Naive thymus-derived CD8-positive, alpha-beta T cell (primary cell): ENCODE results near the gene NINL. TPM values are rescaled to one million over a fixed set of nuclear protein-coding genes. Genes with fewer than 3 reads are reported as not detected.
"Not testable (repeated sequence)": the region's sequence is repeated elsewhere in the genome, so short reads cannot be mapped to it uniquely, and the experiment has no call there.

Experiments
- ATAC-seq, 2 donors: fragments of 150-1000 bp; cut with Tn5 transposase in 1 of 2; sonication (Bioruptor Pico), chemical (Tn5 transposase) in 1 of 2; 1 replicate in 1 of 2; 2 replicates in 1 of 2; pipeline ENCODE4 v1.10.0; 2021; ENCODE audit warnings: mild to moderate bottlenecking in 2 of 2, moderate library complexity in 2 of 2
- POLR2A ChIA-PET: fragments of 350-600 bp; sonication (Branson Sonifier 250); formaldehyde crosslinking; loops from one replicate; lab custom pipeline; 2021; ENCODE audit warnings: antibody characterized with exemption; lab: Charles Lee
- DNase-seq, 10 donors: peaks; one replicate each; pipeline versions ENCODE4 v3.0.0 to v3.0.0-alpha.2; 2020 to 2022
- H3K27ac Mint-ChIP-seq, 10 donors: one replicate each; pipeline ENCODE4 v1.8.0; 2020 to 2022; ENCODE audit warnings: mild to moderate bottlenecking in 10 of 10, mixed read lengths in 10 of 10, moderate library complexity in 4 of 10, inconsistent platforms in 1 of 10
- H3K27me3 Mint-ChIP-seq, 5 donors: one replicate each; pipeline ENCODE4 v1.8.0; 2021 to 2022; ENCODE audit warnings: mixed read lengths in 5 of 5
- H3K36me3 Mint-ChIP-seq, 3 donors: one replicate each; pipeline ENCODE4 v1.8.0; 2020 to 2022; ENCODE audit warnings: mixed read lengths in 3 of 3, mild to moderate bottlenecking in 2 of 3, inconsistent platforms in 1 of 3
- H3K4me1 Mint-ChIP-seq, 4 donors: one replicate each; pipeline ENCODE4 v1.8.0; 2021 to 2022; ENCODE audit warnings: mixed read lengths in 4 of 4
- H3K4me3 Mint-ChIP-seq, 10 donors: one replicate each; pipeline ENCODE4 v1.8.0; 2020 to 2022; ENCODE audit warnings: mild to moderate bottlenecking in 10 of 10, mixed read lengths in 10 of 10, moderate library complexity in 6 of 10, inconsistent platforms in 1 of 10
- H3K9me3 Mint-ChIP-seq, 9 donors: one replicate each; pipeline ENCODE4 v1.8.0; 2020 to 2022; ENCODE audit warnings: mixed read lengths in 9 of 9, mild to moderate bottlenecking in 3 of 9, inconsistent platforms in 1 of 9, moderate library complexity in 1 of 9
- polyA plus RNA-seq, 3 donors: library from polyadenylated mRNA; unstranded; fragments of 300-500 nt; fragmentation: Illumina TruSeq; gene quantifications; one replicate each; pipeline ENCODE4 v1.2.3, GENCODE V29; 2021
- total RNA-seq, 8 experiments: library from RNA in 2 of 8; stranded (reverse) in 2 of 8; gene quantifications; one replicate each; pipeline ENCODE4 v1.2.3 and lab custom pipeline; 2021 to 2026

The NINL gene
- 1 to 10 TPM; 4.2 to 6.8 TPM for total RNA-seq
- polyA plus RNA-seq, result under 1 TPM; 0.21 to 0.96 (median 0.48) TPM
- 7.8 to 40.2 (median 17.2) reads per million in 6 experiments for total RNA-seq (lab: John Stamatoyannopoulos, UW)

DNA sequence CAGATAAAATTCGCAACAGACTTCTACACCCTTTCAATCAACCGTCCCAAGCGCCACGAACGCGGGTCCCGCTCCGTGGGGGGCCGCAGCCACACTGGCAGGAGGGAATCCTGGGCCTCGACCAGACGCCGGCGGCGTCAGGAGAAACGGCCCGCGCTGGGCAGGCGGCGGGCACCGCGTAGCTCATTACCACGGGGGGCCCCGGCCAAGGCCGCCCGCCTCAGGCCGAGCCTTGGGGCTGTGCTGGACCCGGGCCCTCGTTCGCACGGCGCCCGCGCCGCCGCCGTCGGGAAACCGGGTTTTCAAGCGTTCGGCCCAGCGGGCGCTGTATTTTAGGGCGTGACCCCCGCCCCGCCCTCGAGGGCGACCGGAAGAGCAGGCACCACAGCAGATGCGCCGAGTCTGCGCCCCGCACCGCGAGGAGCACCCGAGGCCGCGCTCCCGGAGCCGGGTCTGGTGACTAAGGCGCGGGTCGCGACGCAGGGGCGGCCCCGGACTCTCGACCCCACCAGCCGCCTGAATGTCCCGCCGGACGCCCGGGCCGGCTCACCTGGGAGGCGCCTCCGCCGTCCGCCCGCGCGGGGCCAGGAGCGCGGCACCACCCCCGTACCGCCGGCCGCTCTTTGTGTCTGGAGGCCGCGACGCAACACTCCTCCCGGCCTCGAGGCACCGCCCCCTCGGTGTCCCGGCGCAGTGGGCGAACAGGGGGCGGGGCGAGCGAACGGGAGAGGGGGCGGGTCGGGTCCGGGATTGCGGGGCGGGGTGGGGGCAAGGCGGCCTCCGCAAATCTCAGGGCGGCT, at the start of gene NINL:
Gene NINL (minus strand): TSS at position 627 of the 800 bp plus-strand sequence. CDS start 58,944 bp downstream, outside the sequence.
- H3K27ac Mint-ChIP-seq, result peak within 1 kb of the TSS in 8 of 10 donors; percentile 10 to 85 (median 65)
- H3K4me1 Mint-ChIP-seq, result peaks cover 5 to 14% (median 10%) of the 10 kb centered on the region in 4 donors
- peaks cover 0 to 2% (median 0%) of the 10 kb centered on the region in 9 donors for H3K9me3 Mint-ChIP-seq
- peaks cover 0 to 3% (median 1%) of the 10 kb centered on the region in 3 donors for H3K36me3 Mint-ChIP-seq
- peak; percentile 86 to 87 for ATAC-seq
- H3K4me3 Mint-ChIP-seq, result peak within 1 kb of the TSS; percentile 73 to 88 (median 81)
- peaks cover 0 to 17% (median 0%) of the 10 kb centered on the region in 5 donors for H3K27me3 Mint-ChIP-seq
- POLR2A ChIA-PET, result no interaction called here
- DNase-seq, result peak; percentile 8 to 70 (median 38)

DNA sequence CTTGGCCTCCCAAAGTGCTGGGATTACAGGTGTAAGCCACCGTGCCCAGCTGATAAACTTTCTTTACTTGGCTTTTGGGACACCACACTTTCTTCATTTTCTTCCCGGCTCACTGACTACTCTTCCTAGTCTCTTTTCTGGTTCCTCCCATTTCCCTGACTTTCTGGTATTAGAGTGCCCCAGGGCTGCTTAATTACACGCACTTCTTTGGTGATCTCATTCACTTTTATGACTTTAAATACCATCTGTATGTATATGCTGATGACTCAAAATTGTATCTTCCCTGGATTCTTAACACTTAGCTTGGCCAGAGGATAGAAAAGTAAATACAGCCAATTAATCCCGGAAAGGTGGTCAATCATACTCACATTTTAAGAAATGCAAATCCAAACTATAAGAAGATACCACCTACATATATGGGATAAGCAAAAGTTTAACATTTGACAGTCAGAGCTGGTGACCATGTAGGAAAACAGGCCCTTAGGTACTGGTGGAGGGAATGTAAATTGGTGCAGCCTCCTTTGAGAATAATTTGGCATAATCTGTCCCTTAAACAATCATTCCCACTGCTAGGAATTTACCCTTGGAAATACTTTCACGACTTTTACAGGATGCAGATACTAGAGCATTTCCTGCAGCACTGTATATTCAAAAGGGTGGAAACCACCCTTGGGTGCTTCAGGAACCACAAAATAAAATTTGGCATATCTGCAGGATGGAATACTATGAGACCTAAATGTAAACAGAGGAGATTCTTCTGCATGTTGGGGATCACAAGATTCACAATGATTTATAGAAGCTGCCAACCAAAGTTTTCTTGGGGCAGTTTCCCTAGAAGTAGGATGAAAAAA, 47.8 kb upstream of the NINL start:
- Mint-ChIP-seq H3K27ac (no peak overlapping the region), H3K9me3 (peaks cover 0 to 16% (median 6%) of the 10 kb centered on the region in 9 donors), H3K27me3 (no peaks in the 10 kb centered on the region), H3K4me3 (no peak overlapping the region), H3K36me3 (peaks cover 15 to 35% (median 34%) of the 10 kb centered on the region in 3 donors), H3K4me1 (peaks cover 0 to 7% (median 4%) of the 10 kb centered on the region in 4 donors)
- DNase-seq (no peak), ATAC-seq (no peak)
- POLR2A ChIA-PET, result no interaction called here

DNA sequence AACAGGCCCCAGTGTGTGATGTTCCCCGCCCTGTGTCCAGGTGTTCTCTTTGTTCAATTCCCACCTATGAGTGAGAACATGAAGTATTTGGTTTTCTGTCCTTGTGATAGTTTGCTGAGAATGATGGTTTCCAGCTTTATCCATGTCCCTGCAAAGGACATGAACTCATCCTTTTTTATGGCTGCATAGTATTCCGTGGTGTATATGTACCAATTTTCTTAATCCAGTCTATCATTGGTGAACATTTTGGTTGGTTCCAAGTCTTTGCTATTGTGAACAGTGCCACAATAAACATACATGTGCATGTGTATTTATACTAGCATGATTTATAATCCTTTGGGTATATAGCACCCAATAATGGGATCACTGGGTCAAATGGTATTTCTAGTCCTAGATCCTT, 45.3 kb upstream of the NINL start:
- H3K27me3 Mint-ChIP-seq, H3K9me3 Mint-ChIP-seq, DNase-seq, POLR2A ChIA-PET, H3K4me1 Mint-ChIP-seq, ATAC-seq, H3K4me3 Mint-ChIP-seq: not testable (repeated sequence)
- Mint-ChIP-seq H3K36me3 (peaks cover 6 to 18% (median 18%) of the 10 kb centered on the region in 3 donors), H3K27ac (peak overlapping the region in 1 of 10 donors; percentile 61)

DNA sequence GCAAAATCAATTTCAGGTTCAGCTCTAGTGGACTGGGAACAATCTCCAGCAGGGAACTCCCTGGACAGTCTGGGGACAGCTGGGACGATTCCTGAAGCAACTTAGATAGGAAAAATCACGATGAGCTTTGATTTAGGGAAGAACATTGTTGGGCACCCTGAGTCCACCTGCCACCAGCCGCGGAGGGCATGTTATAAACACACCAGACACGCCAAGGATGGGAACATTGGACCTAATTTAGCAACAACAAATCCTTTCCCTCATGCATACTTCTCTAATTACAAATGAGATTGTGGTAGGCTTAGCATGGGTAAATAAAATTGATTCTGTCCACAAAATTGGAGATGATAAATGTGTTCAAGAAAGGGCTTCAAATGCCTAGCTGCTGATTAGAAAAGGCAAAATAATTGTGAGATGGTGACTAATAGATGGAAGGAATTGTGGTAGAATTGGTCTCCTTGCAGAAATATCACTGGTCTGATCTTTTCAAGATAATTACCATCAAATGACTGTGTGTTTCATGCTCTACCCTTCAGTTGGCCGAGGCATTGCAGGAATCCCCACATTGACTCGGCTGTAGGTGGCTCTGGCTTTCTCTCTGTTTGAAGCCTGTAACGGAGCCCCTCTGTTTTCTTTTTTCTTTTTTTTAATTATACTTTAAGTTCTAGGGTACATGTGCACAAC, 44.6 kb upstream of the NINL start:
- Mint-ChIP-seq H3K27ac (peak overlapping the region in 1 of 10 donors; percentile 62), H3K4me1 (peaks cover 0 to 7% (median 5%) of the 10 kb centered on the region in 4 donors), H3K36me3 (peaks cover 5 to 11% (median 11%) of the 10 kb centered on the region in 3 donors), H3K4me3 (no peak overlapping the region), H3K9me3 (peaks cover 0 to 5% (median 2%) of the 10 kb centered on the region in 9 donors), H3K27me3 (no peaks in the 10 kb centered on the region)
- POLR2A ChIA-PET, result no interaction called here
- DNase-seq, result no peak
- ATAC-seq, result no peak

DNA sequence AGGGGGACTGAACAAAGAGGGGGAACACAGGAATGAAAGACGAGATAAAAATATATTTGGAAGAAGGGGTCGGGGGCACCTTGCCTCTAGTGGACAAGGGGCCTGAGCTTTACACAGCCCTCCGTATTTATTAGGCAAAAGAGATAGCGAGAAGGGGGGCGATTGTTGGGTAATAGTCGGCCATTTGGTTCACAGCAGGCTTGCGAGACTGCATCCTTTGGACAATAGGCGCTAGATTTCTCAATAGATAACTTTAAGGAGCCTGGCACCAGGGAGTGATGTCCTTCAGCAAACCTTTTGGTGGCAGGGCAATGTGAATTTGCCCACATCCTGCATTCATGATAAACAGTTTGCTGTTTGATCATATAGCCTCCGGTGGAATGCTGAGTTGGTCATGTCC, 41.4 kb upstream of the NINL start:
- peak overlapping the region in 2 of 10 donors; percentile 52 to 79 for H3K27ac Mint-ChIP-seq
- no peaks in the 10 kb centered on the region for H3K27me3 Mint-ChIP-seq
- ATAC-seq (no peak), DNase-seq (no peak)
- peaks cover 2 to 5% (median 3%) of the 10 kb centered on the region in 3 donors for H3K36me3 Mint-ChIP-seq
- peak overlapping the region in 1 of 10 donors; percentile 34 for H3K4me3 Mint-ChIP-seq
- peaks cover 16 to 22% (median 18%) of the 10 kb centered on the region in 4 donors for H3K4me1 Mint-ChIP-seq
- POLR2A ChIA-PET, result no interaction called here
- H3K9me3 Mint-ChIP-seq, result peaks cover 0 to 5% (median 2%) of the 10 kb centered on the region in 9 donors

DNA sequence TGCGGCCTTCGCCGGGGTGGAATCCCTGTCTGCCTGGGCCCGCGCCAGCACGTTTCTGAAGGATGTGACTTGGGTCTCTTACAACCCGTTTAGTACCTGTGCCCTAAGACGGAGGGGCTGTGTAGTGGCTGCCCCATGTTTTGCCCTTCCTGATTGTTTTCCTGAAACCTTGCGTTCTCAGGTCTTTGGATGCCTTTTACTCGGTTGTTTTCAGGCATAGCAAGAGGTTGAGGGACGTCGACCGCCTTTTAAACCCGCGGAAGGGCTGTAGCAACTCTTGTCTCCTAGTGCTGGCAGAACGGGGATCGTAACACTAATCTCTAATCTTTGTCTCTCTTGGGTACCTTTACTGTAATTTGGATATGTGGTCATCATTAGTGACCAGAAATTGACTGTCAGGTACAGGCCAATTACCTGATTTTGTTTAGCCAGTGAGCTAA, 39.2 kb upstream of the NINL start:
- peaks cover 0 to 2% (median 0%) of the 10 kb centered on the region in 9 donors for H3K9me3 Mint-ChIP-seq
- H3K36me3 Mint-ChIP-seq, result peaks cover 0 to 5% (median 2%) of the 10 kb centered on the region in 3 donors
- no peak for ATAC-seq
- peak in 2 of 10 donors; percentile 2 to 11 for DNase-seq
- H3K27me3 Mint-ChIP-seq, result no peaks in the 10 kb centered on the region
- peaks cover 18 to 23% (median 20%) of the 10 kb centered on the region in 4 donors for H3K4me1 Mint-ChIP-seq
- POLR2A ChIA-PET, result no interaction called here
- H3K27ac Mint-ChIP-seq, result peak overlapping the region; percentile 82 to 96 (median 94)
- peak overlapping the region; percentile 82 to 98 (median 95) for H3K4me3 Mint-ChIP-seq

DNA sequence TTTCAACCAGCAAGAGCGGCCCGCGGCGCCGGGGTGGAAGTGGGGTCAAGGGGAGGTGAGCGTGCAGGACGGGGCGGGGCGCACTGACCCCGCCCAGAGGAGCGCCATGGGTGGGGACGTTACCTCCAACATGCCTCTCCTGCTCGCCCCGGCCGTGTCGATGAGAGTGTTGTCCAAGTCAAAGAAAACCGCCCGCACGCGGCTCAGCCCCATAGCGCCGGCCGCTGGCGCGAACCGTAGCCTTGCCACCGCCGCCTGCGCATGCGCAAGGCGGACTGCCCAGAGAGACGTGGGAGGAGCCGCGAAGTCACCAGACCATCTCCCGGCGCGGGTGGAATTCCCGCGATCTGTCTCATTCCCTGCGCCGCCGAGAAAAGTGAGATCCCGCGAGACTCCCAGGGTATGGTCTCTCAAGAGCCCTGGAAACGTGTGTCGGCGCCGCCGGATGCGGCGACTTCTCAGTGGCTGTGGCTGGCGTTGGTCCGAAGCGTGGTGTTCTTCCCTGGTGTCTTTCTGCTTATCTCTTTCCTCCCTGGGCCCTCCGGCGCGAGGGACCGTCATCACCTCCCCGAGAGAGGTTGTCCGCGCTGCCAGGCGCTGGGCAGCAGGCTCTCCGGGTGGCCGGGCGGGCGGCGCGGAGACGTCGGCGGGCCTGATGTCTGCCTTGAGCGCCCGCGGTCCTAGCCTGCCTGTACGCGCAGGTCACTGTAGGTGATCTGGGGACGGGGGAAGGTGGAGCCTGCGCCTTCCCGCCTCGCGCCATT, 38.6 kb upstream of the NINL start, which contains the start of gene NANP:
Gene NANP (minus strand): TSS at position 279 of the 764 bp plus-strand sequence. CDS start 66 bp downstream, at position 213.
- ATAC-seq (peak; percentile 81 to 86), DNase-seq (peak; percentile 67 to 88 (median 77))
- H3K27ac Mint-ChIP-seq, result peak within 1 kb of the TSS; percentile 82 to 96 (median 94)
- H3K4me1 Mint-ChIP-seq, result peaks cover 18 to 23% (median 20%) of the 10 kb centered on the region in 4 donors
- peak within 1 kb of the TSS; percentile 82 to 98 (median 95) for H3K4me3 Mint-ChIP-seq
- POLR2A ChIA-PET, result no interaction called here
- no peaks in the 10 kb centered on the region for H3K27me3 Mint-ChIP-seq
- peaks cover 0 to 2% (median 0%) of the 10 kb centered on the region in 9 donors for H3K9me3 Mint-ChIP-seq
- H3K36me3 Mint-ChIP-seq, result peaks cover 0 to 5% (median 2%) of the 10 kb centered on the region in 3 donors

DNA sequence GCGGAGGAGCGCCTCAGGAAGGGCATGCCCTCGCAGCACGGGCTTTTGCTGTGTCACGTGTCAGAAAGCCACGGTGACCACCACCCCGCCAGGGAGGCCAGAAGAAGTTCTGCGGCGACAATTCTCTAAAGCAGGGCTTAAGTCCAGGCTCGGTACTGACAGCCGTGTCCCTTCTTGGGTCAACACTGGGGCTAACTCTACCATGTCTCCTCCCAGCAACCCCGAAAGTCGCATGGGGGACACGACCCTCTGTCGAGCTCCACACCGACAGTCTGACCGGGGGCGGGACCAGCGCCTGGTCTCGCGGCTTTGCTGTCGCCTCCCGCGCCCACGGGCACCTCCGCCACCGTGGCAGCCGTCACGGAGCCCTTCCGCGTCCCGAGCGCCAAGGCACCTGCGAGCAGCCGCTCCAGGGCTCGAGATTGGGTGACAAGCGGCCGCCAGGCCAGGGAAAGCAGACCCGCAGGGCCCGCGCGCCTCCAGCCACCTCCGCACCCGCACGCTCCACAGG, 37.9 kb upstream of the NINL start:
- no peaks in the 10 kb centered on the region for H3K27me3 Mint-ChIP-seq
- peaks cover 0 to 5% (median 2%) of the 10 kb centered on the region in 3 donors for H3K36me3 Mint-ChIP-seq
- H3K4me1 Mint-ChIP-seq, result peaks cover 18 to 23% (median 20%) of the 10 kb centered on the region in 4 donors
- H3K9me3 Mint-ChIP-seq, result peaks cover 0 to 2% (median 0%) of the 10 kb centered on the region in 9 donors
- peak overlapping the region; percentile 82 to 98 (median 95) for H3K4me3 Mint-ChIP-seq
- peak overlapping the region in 9 of 10 donors; percentile 67 to 95 (median 82) for H3K27ac Mint-ChIP-seq
- POLR2A ChIA-PET, result no interaction called here
- ATAC-seq (peak in 1 of 2 donors; percentile 16), DNase-seq (peak in 5 of 10 donors; percentile 13 to 26 (median 20))

DNA sequence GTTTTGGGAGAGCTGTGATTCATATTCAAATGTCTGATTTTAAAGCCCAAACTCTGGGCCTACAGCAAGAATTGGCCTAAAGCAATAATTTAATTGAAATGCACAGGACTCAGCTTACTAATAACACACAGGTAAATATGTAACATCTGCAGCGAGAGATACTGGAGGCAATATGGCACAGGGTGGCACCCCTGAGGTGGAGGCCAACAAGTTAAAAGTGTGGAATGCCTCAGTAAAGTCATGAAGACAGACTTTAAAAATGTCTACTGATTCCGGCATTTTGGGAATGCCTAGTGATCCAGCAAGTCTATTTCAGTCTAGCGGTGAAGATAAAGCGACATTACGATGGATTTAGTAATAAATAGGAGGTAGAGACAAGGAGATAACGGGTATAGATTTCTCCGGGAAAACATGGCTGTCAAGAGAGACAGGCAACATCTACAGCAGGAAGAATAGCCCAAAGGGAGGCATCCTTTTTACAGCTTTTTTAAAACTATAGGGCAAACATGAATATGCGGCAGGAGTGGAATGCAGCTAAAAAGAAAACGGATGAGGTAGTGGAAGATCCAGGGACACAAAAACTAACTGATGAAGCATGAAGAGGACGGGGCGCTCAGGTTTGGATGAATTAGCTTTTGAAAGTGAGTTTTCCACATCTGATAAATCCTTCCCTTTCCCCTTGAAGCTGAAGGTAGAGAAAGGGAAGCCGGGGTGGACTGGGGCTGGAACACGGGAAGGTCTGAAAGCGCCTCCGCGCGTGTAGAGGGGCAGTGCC, 37.3 kb upstream of the NINL start:
- no peak for ATAC-seq

DNA sequence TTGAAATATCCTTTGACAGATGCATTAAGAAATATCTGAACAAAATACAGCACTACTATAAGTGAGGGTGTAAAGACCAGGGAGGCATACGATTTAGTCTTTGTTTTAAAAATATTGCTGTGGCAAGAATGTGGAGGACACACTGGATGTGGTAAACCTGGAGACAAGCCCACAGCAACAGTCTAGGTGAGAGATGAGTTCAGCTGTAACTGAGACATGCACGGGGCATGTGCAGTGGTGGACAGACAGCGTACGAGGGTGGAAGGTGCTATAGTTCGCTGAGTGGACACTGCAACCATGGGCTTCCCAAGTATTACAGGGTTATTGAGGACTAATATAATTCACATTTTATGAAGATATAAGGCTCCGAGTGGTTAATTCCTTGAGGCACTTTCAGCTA, 36.7 kb upstream of the NINL start:
- no peaks in the 10 kb centered on the region for H3K27me3 Mint-ChIP-seq
- DNase-seq, result no peak
- ATAC-seq, result no peak
- peaks cover 0 to 2% (median 0%) of the 10 kb centered on the region in 9 donors for H3K9me3 Mint-ChIP-seq
- peak overlapping the region in 2 of 10 donors; percentile 77 to 87 for H3K27ac Mint-ChIP-seq
- H3K4me3 Mint-ChIP-seq, result peak overlapping the region; percentile 82 to 98 (median 95)
- no peaks in the 10 kb centered on the region for H3K36me3 Mint-ChIP-seq
- POLR2A ChIA-PET, result no interaction called here
- H3K4me1 Mint-ChIP-seq, result peaks cover 18 to 23% (median 20%) of the 10 kb centered on the region in 4 donors

More for the DNA sequence above, 37.3 kb upstream of the NINL start:
- DNase-seq, result no peak
- Mint-ChIP-seq H3K4me1 (peaks cover 18 to 23% (median 20%) of the 10 kb centered on the region in 4 donors), H3K36me3 (no peaks in the 10 kb centered on the region), H3K27me3 (no peaks in the 10 kb centered on the region), H3K27ac (peak overlapping the region; percentile 67 to 95 (median 78)), H3K9me3 (peaks cover 0 to 2% (median 0%) of the 10 kb centered on the region in 9 donors), H3K4me3 (peak overlapping the region; percentile 82 to 98 (median 95))
- POLR2A ChIA-PET, result no interaction called here
